HCT116 (cell line): ENCODE measurements around the gene FABP6.

Experiments
- EZH2phosphoT487 ChIP-seq: fragments of 200-600 bp; IDR thresholded peaks from 2 replicates; pipeline ENCODE4 v1.6.1; 2018; ENCODE audit warnings: antibody characterized with exemption, borderline replicate concordance
- JUND ChIP-seq: IDR thresholded peaks from 2 replicates; pipeline ENCODE4 v1.6.1; 2012
- TF ChIP-seq, protein P1 (sequence below): IDR thresholded peaks from 2 replicates; pipeline ENCODE4 v1.6.1; 2012; ENCODE audit warnings: low read depth
- TF ChIP-seq, protein P2 (sequence below), 3 experiments: fragments of 200-600 bp in 1 of 3; sonication (generic) in 1 of 3; IDR thresholded peaks in 2 of 3; conservative IDR thresholded peaks in 1 of 3; 2 replicates each; pipeline ENCODE4 v1.5.1; 2012 to 2017; ENCODE audit warnings: low read depth in 2 of 3, low read length in 2 of 3, antibody characterized with exemption in 1 of 3, borderline replicate concordance in 1 of 3, control low read depth in 1 of 3, mild to moderate bottlenecking in 1 of 3, mixed read lengths in 1 of 3, mixed run types in 1 of 3, moderate library complexity in 1 of 3; ENCODE audit not compliant: insufficient read depth in 1 of 3

DNA sequence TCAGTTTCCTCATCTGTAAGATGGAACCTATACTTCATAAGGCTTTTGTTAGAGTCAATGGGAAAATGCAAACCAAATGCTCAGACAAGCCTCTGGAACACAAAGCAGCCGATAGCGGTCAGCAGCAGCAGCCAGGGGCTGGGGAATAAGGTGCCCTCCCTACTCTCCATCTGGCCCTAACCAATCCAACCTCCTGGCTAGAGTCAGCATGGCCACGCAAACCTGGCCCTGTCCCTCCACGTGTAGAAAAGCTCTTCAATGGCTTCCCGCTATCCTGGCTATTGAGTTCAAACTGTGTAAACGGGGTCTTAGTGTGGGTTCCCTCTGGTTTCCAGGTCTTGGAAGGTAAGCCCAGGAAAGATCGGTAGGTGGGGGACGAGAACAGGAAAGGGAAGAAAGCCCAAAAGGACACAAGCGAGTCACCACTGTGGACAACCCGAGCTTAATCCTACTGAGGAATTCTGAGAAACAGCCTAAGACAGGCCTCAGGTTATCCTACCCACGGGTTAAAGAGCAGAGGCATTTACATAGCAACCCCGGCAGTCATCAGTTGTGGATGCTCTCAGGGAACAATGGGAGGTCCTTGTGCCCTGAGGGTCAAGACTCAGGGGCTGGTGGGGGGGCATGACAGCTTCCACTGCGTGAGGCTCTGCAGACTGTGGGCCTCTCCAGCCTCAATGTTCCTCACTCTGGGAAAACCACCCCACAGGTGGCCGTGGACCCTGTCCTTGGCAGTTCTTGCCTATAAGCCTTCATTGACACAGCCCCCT is 30.9 kb downstream of the FABP6 start:
- TF ChIP-seq, protein P1, sequence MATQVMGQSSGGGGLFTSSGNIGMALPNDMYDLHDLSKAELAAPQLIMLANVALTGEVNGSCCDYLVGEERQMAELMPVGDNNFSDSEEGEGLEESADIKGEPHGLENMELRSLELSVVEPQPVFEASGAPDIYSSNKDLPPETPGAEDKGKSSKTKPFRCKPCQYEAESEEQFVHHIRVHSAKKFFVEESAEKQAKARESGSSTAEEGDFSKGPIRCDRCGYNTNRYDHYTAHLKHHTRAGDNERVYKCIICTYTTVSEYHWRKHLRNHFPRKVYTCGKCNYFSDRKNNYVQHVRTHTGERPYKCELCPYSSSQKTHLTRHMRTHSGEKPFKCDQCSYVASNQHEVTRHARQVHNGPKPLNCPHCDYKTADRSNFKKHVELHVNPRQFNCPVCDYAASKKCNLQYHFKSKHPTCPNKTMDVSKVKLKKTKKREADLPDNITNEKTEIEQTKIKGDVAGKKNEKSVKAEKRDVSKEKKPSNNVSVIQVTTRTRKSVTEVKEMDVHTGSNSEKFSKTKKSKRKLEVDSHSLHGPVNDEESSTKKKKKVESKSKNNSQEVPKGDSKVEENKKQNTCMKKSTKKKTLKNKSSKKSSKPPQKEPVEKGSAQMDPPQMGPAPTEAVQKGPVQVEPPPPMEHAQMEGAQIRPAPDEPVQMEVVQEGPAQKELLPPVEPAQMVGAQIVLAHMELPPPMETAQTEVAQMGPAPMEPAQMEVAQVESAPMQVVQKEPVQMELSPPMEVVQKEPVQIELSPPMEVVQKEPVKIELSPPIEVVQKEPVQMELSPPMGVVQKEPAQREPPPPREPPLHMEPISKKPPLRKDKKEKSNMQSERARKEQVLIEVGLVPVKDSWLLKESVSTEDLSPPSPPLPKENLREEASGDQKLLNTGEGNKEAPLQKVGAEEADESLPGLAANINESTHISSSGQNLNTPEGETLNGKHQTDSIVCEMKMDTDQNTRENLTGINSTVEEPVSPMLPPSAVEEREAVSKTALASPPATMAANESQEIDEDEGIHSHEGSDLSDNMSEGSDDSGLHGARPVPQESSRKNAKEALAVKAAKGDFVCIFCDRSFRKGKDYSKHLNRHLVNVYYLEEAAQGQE = no peak
- TF ChIP-seq, protein P2, sequence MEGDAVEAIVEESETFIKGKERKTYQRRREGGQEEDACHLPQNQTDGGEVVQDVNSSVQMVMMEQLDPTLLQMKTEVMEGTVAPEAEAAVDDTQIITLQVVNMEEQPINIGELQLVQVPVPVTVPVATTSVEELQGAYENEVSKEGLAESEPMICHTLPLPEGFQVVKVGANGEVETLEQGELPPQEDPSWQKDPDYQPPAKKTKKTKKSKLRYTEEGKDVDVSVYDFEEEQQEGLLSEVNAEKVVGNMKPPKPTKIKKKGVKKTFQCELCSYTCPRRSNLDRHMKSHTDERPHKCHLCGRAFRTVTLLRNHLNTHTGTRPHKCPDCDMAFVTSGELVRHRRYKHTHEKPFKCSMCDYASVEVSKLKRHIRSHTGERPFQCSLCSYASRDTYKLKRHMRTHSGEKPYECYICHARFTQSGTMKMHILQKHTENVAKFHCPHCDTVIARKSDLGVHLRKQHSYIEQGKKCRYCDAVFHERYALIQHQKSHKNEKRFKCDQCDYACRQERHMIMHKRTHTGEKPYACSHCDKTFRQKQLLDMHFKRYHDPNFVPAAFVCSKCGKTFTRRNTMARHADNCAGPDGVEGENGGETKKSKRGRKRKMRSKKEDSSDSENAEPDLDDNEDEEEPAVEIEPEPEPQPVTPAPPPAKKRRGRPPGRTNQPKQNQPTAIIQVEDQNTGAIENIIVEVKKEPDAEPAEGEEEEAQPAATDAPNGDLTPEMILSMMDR (IDR thresholded peaks at IDR 0.05 in 2 of 3, conservative IDR thresholded peaks at IDR 0.05 in 1 of 3; ENCODE audit: borderline replicate concordance in 1 of 3, insufficient read depth in 1 of 3, low read depth in 2 of 3, low read length in 2 of 3) = no peak
- TF ChIP-seq EZH2phosphoT487 (no peak), JUND (no peak)
